ENCODE data around the gene MILR1.
"Not testable (repeated sequence)": the region's sequence is repeated elsewhere in the genome, so short reads cannot be mapped to it uniquely, and the experiment has no call there.

MILR1 gene

DNA sequence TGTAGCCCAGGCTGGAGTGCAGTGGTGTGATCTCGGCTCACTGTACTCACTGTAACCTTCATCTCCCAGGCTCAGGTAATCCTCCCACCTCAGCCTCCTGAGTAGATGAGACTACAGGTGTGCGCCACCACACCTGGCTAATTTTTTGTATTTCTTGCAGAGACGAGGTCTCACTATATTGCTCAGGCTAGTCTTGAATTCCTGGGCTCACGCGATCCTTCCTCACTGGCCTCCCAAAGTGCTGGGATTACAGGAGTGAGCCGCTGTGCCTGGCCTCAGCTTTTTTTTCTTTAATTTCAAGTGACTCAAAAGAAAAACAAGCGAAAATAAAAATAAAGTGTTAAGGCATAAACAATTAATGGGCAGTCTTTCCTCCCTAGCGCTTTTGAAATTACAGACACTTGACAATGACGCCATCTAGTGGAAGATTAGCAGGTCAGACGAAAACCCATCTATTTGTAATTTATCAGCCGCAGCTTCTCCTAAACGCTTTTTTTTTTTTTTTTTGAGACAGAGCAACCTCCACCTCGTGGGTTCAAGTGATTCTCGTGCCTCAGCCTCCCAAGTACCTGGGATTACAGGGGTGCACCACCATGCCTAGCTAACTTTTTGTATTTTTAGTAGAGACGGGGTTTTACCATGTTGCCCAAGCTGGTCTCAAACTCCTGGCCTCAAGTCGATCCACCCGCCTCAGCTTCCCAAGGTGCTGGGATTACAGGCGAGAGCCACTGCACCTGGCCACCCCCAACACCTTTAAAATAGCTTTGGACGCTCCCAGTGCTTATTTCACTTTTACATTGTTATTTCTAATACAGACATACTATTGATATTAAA, 30.2 kb upstream of the MILR1 start:
- TF ChIP-seq ZNF274 (IDR thresholded peaks at IDR 0.05; ENCODE audit: low read depth, low read length) = no peak
- H3K4me3 ChIP-seq (ENCODE audit: low read length) = no peak overlapping the region

GRCh38 chr17:64420143-64420670, 28.7 kb upstream of the MILR1 start:
- TF ChIP-seq ZNF274 (IDR thresholded peaks at IDR 0.05; ENCODE audit: low read depth, low read length) = no peak

GRCh38 chr17:64422121-64422520, 26.8 kb upstream of the MILR1 start:
- not testable (repeated sequence) for H3K4me3 ChIP-seq (ENCODE audit: low read length)

More at GRCh38 chr17:64420143-64420670, 28.7 kb upstream of the MILR1 start:
- no peak overlapping the region for H3K4me3 ChIP-seq (ENCODE audit: low read length)

- no peak for TF ChIP-seq ZNF274 (IDR thresholded peaks at IDR 0.05; ENCODE audit: low read depth, low read length)
- no peak overlapping the region for H3K4me3 ChIP-seq (ENCODE audit: low read length)
Observed at GRCh38 chr17:64423881-64424280, 25.0 kb upstream of the MILR1 start.

- no peak for TF ChIP-seq ZNF274 (IDR thresholded peaks at IDR 0.05; ENCODE audit: low read depth, low read length)
- no peak overlapping the region for H3K4me3 ChIP-seq (ENCODE audit: low read length)
Observed at GRCh38 chr17:64424324-64424849, 24.5 kb upstream of the MILR1 start.

- TF ChIP-seq ZNF274 (IDR thresholded peaks at IDR 0.05; ENCODE audit: low read depth, low read length) = no peak
- H3K4me3 ChIP-seq (ENCODE audit: low read length) = no peak overlapping the region
Observed at GRCh38 chr17:64425191-64425590, 23.7 kb upstream of the MILR1 start.

- TF ChIP-seq ZNF274 (IDR thresholded peaks at IDR 0.05; ENCODE audit: low read depth, low read length) = no peak
- H3K4me3 ChIP-seq (ENCODE audit: low read length) = no peak overlapping the region
Observed at GRCh38 chr17:64426596-64426995, 22.3 kb upstream of the MILR1 start.

DNA sequence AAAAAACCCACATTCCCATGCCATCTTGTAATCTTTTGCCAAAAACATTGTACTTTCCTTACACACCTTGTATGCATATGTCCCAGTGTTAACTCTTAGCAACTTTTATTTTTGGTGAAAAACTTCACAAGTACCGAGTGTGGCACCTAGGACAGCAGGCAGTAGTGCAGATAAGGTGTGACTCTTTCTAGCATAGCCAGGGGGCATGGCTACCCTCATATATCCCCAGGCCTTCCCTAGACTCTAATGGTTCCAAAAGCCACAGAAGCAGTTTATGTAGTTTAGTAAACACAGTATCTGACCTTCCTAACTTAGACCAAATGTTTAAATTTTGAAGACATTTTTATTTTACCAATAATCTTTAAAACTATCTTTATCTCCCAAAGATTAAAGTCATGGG, 20.5 kb upstream of the MILR1 start:
- no peak overlapping the region for H3K4me3 ChIP-seq (ENCODE audit: low read length)
- TF ChIP-seq ZNF274 (IDR thresholded peaks at IDR 0.05; ENCODE audit: low read depth, low read length) = no peak

GRCh38 chr17:64430036-64430435, 18.9 kb upstream of the MILR1 start:
- H3K4me3 ChIP-seq (ENCODE audit: low read length) = not testable (repeated sequence)

GRCh38 chr17:64431534-64431933, 17.4 kb upstream of the MILR1 start:
- TF ChIP-seq ZNF274 (IDR thresholded peaks at IDR 0.05; ENCODE audit: low read depth, low read length) = no peak

GRCh38 chr17:64437944-64438525, 10.9 kb upstream of the MILR1 start:
- TF ChIP-seq ZNF274 (IDR thresholded peaks at IDR 0.05; ENCODE audit: low read depth, low read length) = no peak
- no peak overlapping the region for H3K4me3 ChIP-seq (ENCODE audit: low read length)

More at GRCh38 chr17:64431534-64431933, 17.4 kb upstream of the MILR1 start:
- H3K4me3 ChIP-seq (ENCODE audit: low read length) = no peak overlapping the region

GRCh38 chr17:64439521-64439920, 9.4 kb upstream of the MILR1 start:
- H3K4me3 ChIP-seq (ENCODE audit: low read length) = not testable (repeated sequence)

DNA sequence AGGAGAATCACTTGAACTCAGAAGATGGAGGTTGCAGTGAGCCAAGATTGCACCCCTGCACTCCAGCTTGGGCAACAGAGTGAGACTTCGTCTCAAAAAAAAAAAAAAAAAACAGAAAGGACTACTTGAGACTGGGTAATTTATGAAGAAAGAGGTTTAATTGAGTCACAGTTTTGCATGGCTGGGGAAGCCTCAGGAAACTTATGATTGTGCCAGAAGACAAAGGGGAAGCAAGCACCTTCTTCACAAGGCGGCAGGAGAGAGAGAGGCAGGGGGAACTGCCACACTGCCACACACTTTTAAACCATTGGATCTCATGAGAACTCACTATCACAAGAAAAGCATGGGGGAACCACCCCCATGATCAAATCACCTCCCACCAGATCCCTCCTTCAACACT, 9.0 kb upstream of the MILR1 start:
- no peak overlapping the region for H3K4me3 ChIP-seq (ENCODE audit: low read length)
- TF ChIP-seq ZNF274 (IDR thresholded peaks at IDR 0.05; ENCODE audit: low read depth, low read length) = no peak

DNA sequence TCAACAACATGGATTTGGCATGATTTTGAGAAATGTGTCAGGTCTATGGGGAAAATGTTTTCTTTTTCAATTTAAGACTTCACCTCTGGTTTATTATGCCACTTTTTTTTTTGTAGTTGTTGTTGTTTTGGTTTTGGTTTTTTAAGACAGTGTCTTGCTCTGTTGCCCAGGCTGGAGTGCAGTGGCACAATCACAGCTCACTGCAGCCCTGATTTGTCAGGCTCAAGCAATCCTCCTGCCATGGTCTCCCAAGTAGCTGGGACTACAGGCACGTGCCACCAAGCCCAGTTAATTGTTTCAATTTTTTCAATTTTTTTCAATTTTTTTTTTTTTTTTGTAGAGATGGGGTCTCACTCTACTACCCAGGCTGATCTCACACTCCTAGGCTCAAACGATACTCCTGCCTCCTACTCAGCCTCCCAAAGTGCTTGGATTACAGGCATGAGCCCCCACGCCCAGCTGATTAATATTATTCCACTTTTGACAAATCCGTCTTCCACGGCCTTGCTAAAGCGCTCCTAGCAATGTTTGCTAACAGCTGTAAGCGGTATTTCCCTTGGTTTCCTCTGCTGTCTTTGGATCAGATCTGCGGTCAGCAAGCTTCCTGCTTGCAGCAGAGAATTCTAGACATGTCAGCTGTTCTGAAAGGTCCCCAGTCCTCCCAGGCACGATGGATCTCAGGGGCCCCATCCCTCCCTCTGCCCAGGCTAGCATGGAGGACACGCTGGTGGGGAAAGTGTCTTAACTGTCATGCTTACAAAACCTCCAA, 7.0 kb upstream of the MILR1 start:
- no peak overlapping the region; the same call in 1 of the 2 replicates for H3K4me3 ChIP-seq (ENCODE audit: low read length)
- TF ChIP-seq ZNF274 (IDR thresholded peaks at IDR 0.05; ENCODE audit: low read depth, low read length) = no peak
